ENCODE measurements around the gene NAT16. TPM values are rescaled to one million over a fixed set of nuclear protein-coding genes. Genes with fewer than 3 reads are reported as not detected.

The NAT16 gene
- total and polyA plus RNA-seq, 9 donors = 0.12 TPM; not detected in 8

GRCh38 chr7:101185258-101185839 lies 5.3 kb upstream of the NAT16 start:
- H3K27me3 ChIP-seq (ENCODE audit: control insufficient read depth, insufficient read depth, low read length) = peaks cover 35% of the 10 kb centered on the region

GRCh38 chr7:101179713-101180112 lies 380 bp downstream of the NAT16 start:
- Histone ChIP-seq H3K4me3 (ENCODE audit: low read length) (no peak overlapping the region), H3K27ac (ENCODE audit: low read length) (no peak overlapping the region), H3K4me1 (ENCODE audit: control insufficient read depth, insufficient read depth, low read length) (peaks cover 4% of the 10 kb centered on the region), H3K27me3 (ENCODE audit: control insufficient read depth, insufficient read depth, low read length) (peaks cover 86% of the 10 kb centered on the region), H3K36me3 (ENCODE audit: control insufficient read depth, insufficient read depth, low read length) (no peaks in the 10 kb centered on the region), H3K9me3 (replicated peaks; ENCODE audit: control insufficient read depth, low read depth, low read length) (no peaks in the 10 kb centered on the region)
- WGBS (ENCODE audit: insufficient coverage) = under 1% methylated on average over 19 of the region's 27 CpGs
- no peak for DNase-seq

More at GRCh38 chr7:101185258-101185839, 5.3 kb upstream of the NAT16 start:
- Histone ChIP-seq H3K36me3 (ENCODE audit: control insufficient read depth, insufficient read depth, low read length) (no peaks in the 10 kb centered on the region), H3K9me3 (replicated peaks; ENCODE audit: control insufficient read depth, low read depth, low read length) (no peaks in the 10 kb centered on the region), H3K27ac (ENCODE audit: low read length) (no peak overlapping the region), H3K4me1 (ENCODE audit: control insufficient read depth, insufficient read depth, low read length) (no peaks in the 10 kb centered on the region), H3K4me3 (ENCODE audit: low read length) (no peak overlapping the region)
- no peak for DNase-seq
- 33% methylated on average over 1 of the region's 5 CpGs for WGBS (ENCODE audit: insufficient coverage)

GRCh38 chr7:101179117-101179516 lies 976 bp downstream of the NAT16 start:
- Histone ChIP-seq H3K27ac (ENCODE audit: low read length) (no peak overlapping the region), H3K36me3 (ENCODE audit: control insufficient read depth, insufficient read depth, low read length) (no peaks in the 10 kb centered on the region), H3K9me3 (replicated peaks; ENCODE audit: control insufficient read depth, low read depth, low read length) (no peaks in the 10 kb centered on the region), H3K4me1 (ENCODE audit: control insufficient read depth, insufficient read depth, low read length) (peaks cover 4% of the 10 kb centered on the region), H3K27me3 (ENCODE audit: control insufficient read depth, insufficient read depth, low read length) (peaks cover 86% of the 10 kb centered on the region), H3K4me3 (ENCODE audit: low read length) (no peak overlapping the region)
- WGBS (ENCODE audit: insufficient coverage) = 0% methylated on average over 13 of the region's 20 CpGs
- DNase-seq = no peak

GRCh38 chr7:101177644-101178043 lies 2.4 kb downstream of the NAT16 start:
- H3K4me3 ChIP-seq (ENCODE audit: low read length) = no peak overlapping the region
- H3K27me3 ChIP-seq (ENCODE audit: control insufficient read depth, insufficient read depth, low read length) = peaks cover 100% of the 10 kb centered on the region
- 83% methylated on average over 1 of the region's 2 CpGs for WGBS (ENCODE audit: insufficient coverage)
- no peaks in the 10 kb centered on the region for H3K9me3 ChIP-seq (replicated peaks; ENCODE audit: control insufficient read depth, low read depth, low read length)
- H3K27ac ChIP-seq (ENCODE audit: low read length) = no peak overlapping the region
- peaks cover 17% of the 10 kb centered on the region for H3K4me1 ChIP-seq (ENCODE audit: control insufficient read depth, insufficient read depth, low read length)
- no peaks in the 10 kb centered on the region for H3K36me3 ChIP-seq (ENCODE audit: control insufficient read depth, insufficient read depth, low read length)
- no peak for DNase-seq

- Histone ChIP-seq H3K4me3 (ENCODE audit: low read length) (no peak overlapping the region), H3K4me1 (ENCODE audit: control insufficient read depth, insufficient read depth, low read length) (peaks cover 26% of the 10 kb centered on the region), H3K9me3 (replicated peaks; ENCODE audit: control insufficient read depth, low read depth, low read length) (no peaks in the 10 kb centered on the region), H3K36me3 (ENCODE audit: control insufficient read depth, insufficient read depth, low read length) (no peaks in the 10 kb centered on the region), H3K27me3 (ENCODE audit: control insufficient read depth, insufficient read depth, low read length) (peaks cover 100% of the 10 kb centered on the region), H3K27ac (ENCODE audit: low read length) (no peak overlapping the region)
- WGBS (ENCODE audit: insufficient coverage) = no CpG with 5 or more reads among the region's 3 CpGs
- no peak for DNase-seq
Measured at GRCh38 chr7:101175664-101176063, 4.4 kb downstream of the NAT16 start.

GRCh38 chr7:101174322-101174854 lies 5.7 kb downstream of the NAT16 start:
- H3K4me3 ChIP-seq (ENCODE audit: low read length) = no peak overlapping the region
- 2% methylated on average over 27 of the region's 28 CpGs for WGBS (ENCODE audit: insufficient coverage)
- peaks cover 100% of the 10 kb centered on the region for H3K27me3 ChIP-seq (ENCODE audit: control insufficient read depth, insufficient read depth, low read length)
- H3K27ac ChIP-seq (ENCODE audit: low read length) = no peak overlapping the region
- peaks cover 22% of the 10 kb centered on the region for H3K4me1 ChIP-seq (ENCODE audit: control insufficient read depth, insufficient read depth, low read length)
- no peaks in the 10 kb centered on the region for H3K36me3 ChIP-seq (ENCODE audit: control insufficient read depth, insufficient read depth, low read length)
- no peaks in the 10 kb centered on the region for H3K9me3 ChIP-seq (replicated peaks; ENCODE audit: control insufficient read depth, low read depth, low read length)
- DNase-seq = no peak

GRCh38 chr7:101173752-101174244 lies 6.3 kb downstream of the NAT16 start:
- WGBS (ENCODE audit: insufficient coverage) = 8% methylated on average over 14 of the region's 16 CpGs
- Histone ChIP-seq H3K36me3 (ENCODE audit: control insufficient read depth, insufficient read depth, low read length) (no peaks in the 10 kb centered on the region), H3K9me3 (replicated peaks; ENCODE audit: control insufficient read depth, low read depth, low read length) (no peaks in the 10 kb centered on the region), H3K27me3 (ENCODE audit: control insufficient read depth, insufficient read depth, low read length) (peaks cover 100% of the 10 kb centered on the region), H3K4me3 (ENCODE audit: low read length) (no peak overlapping the region), H3K4me1 (ENCODE audit: control insufficient read depth, insufficient read depth, low read length) (peaks cover 22% of the 10 kb centered on the region), H3K27ac (ENCODE audit: low read length) (no peak overlapping the region)
- no peak for DNase-seq

- Histone ChIP-seq H3K4me1 (ENCODE audit: control insufficient read depth, insufficient read depth, low read length) (peaks cover 22% of the 10 kb centered on the region), H3K36me3 (ENCODE audit: control insufficient read depth, insufficient read depth, low read length) (no peaks in the 10 kb centered on the region), H3K9me3 (replicated peaks; ENCODE audit: control insufficient read depth, low read depth, low read length) (no peaks in the 10 kb centered on the region), H3K4me3 (ENCODE audit: low read length) (no peak overlapping the region), H3K27ac (ENCODE audit: low read length) (no peak overlapping the region), H3K27me3 (ENCODE audit: control insufficient read depth, insufficient read depth, low read length) (peaks cover 100% of the 10 kb centered on the region)
- peak; percentile 37 for DNase-seq
- WGBS (ENCODE audit: insufficient coverage) = under 1% methylated on average over 44 of the region's 53 CpGs
Measured at GRCh38 chr7:101172854-101173751, 7.0 kb downstream of the NAT16 start.

GRCh38 chr7:101172005-101172853 lies 7.9 kb downstream of the NAT16 start:
- Histone ChIP-seq H3K4me1 (ENCODE audit: control insufficient read depth, insufficient read depth, low read length) (peaks cover 22% of the 10 kb centered on the region), H3K27ac (ENCODE audit: low read length) (no peak overlapping the region), H3K27me3 (ENCODE audit: control insufficient read depth, insufficient read depth, low read length) (peaks cover 100% of the 10 kb centered on the region), H3K36me3 (ENCODE audit: control insufficient read depth, insufficient read depth, low read length) (no peaks in the 10 kb centered on the region), H3K4me3 (ENCODE audit: low read length) (no peak overlapping the region), H3K9me3 (replicated peaks; ENCODE audit: control insufficient read depth, low read depth, low read length) (no peaks in the 10 kb centered on the region)
- DNase-seq = no peak
- WGBS (ENCODE audit: insufficient coverage) = under 1% methylated on average over 77 of the region's 79 CpGs

All from muscle of leg (tissue), 11 donors.